GM12878 (cell line): ENCODE data around the gene AMPH. TPM values are rescaled to one million over a fixed set of nuclear protein-coding genes. Genes with fewer than 3 reads are reported as not detected.

Source experiments
- ATAC-seq: fragments of 200-7000 bp; cut with Tn5 transposase; 3 replicates; pipeline ENCODE4 v1.9.1; 2020; ENCODE audit warnings: mild to moderate bottlenecking, moderate library complexity
- BruUV-seq: library from RNA; stranded (reverse); fragments of 400-500 nt; replicated peaks from 2 replicates; lab custom pipeline; 2021; lab: Mats Ljungman, UMichigan
- CTCF ChIA-PET: fragments of 300-600 bp; sonication (Branson Sonifier 250); formaldehyde crosslinking; extraction: SDS; loops from one replicate; lab custom pipeline; 2021; ENCODE audit warnings: inconsistent platforms; lab: Yijun Ruan, JAX
- POLR2A ChIA-PET: fragments of 350-600 bp; formaldehyde crosslinking; extraction: SDS; loops from one replicate; lab custom pipeline; 2021; ENCODE audit warnings: inconsistent platforms; lab: Charles Lee
- RAD21 ChIA-PET: fragments of 300-600 bp; sonication (Branson Sonifier 250); formaldehyde crosslinking; loops from one replicate; lab custom pipeline; 2023; ENCODE audit warnings: antibody characterized with exemption; ENCODE audit not compliant: unreplicated experiment; lab: Charles Lee
- SMC1A ChIA-PET: fragments of 300-600 bp; sonication (Branson Sonifier 250); formaldehyde crosslinking; loops from one replicate; lab custom pipeline; 2023; ENCODE audit not compliant: unreplicated experiment, uncharacterized antibody; lab: Charles Lee
- DNase-seq: peaks from one replicate; pipeline ENCODE4 v3.0.0-alpha.2; 2011; ENCODE audit warnings: low read depth, low spot score
- FAIRE-seq: peaks from 3 replicates; lab custom pipeline; 2011; peaks lifted over from hg19 to GRCh38; lab: Jason Lieb, UNC
- H2AFZ ChIP-seq: 2 replicates; pipeline ENCODE4 v1.6.0; 2011; ENCODE audit warnings: low read depth, low read length, control low read depth; ENCODE audit not compliant: control insufficient read depth
- H3K27ac ChIP-seq: 2 replicates; pipeline ENCODE4 v1.5.1; 2011; ENCODE audit warnings: control low read depth; ENCODE audit not compliant: control insufficient read depth, insufficient read depth
- H3K27me3 ChIP-seq, 2 experiments: replicated peaks in 1 of 2; 2 replicates each; pipeline versions ENCODE4 v1.6.0 to v1.6.1; 2011; ENCODE audit warnings: low read length in 1 of 2; ENCODE audit not compliant: control insufficient read depth in 2 of 2, insufficient read depth in 2 of 2
- H3K36me3 ChIP-seq, 2 experiments: 2 replicates each; pipeline ENCODE4 v1.5.1; 2011; ENCODE audit warnings: low read length in 1 of 2; ENCODE audit not compliant: control insufficient read depth in 2 of 2, insufficient read depth in 2 of 2
- H3K4me1 ChIP-seq: 2 replicates; pipeline ENCODE4 v1.6.1; 2011; ENCODE audit warnings: mild to moderate bottlenecking, low read length, moderate library complexity, mixed read lengths; ENCODE audit not compliant: control insufficient read depth, insufficient read depth
- H3K4me2 ChIP-seq: 2 replicates; pipeline ENCODE4 v1.6.0; 2011; ENCODE audit warnings: control low read depth; ENCODE audit not compliant: control insufficient read depth, insufficient read depth
- H3K4me3 ChIP-seq: fragments of 200-600 bp; sonication (generic); 2 replicates; pipeline ENCODE4 v1.5.1; 2016
- H3K79me2 ChIP-seq: 2 replicates; pipeline ENCODE4 v1.6.0; 2011; ENCODE audit warnings: low read length; ENCODE audit not compliant: control insufficient read depth, insufficient read depth
- H3K9ac ChIP-seq: 2 replicates; pipeline ENCODE4 v1.8.0; 2011; ENCODE audit warnings: low read length, control low read depth, mixed read lengths; ENCODE audit not compliant: control insufficient read depth, insufficient read depth
- H3K9me3 ChIP-seq: replicated peaks from 3 replicates; pipeline ENCODE4 v1.5.1; 2011; ENCODE audit warnings: mild to moderate bottlenecking, low read length; ENCODE audit not compliant: control insufficient read depth, insufficient read depth
- H4K20me1 ChIP-seq: 2 replicates; pipeline ENCODE4 v1.6.0; 2011; ENCODE audit not compliant: control insufficient read depth, insufficient read depth
- CBFB ChIP-seq: IDR thresholded peaks from 2 replicates; pipeline ENCODE4 v1.6.1; 2016; ENCODE audit warnings: antibody characterized with exemption, low read depth
- EP300 ChIP-seq, 2 experiments: fragments of 150-350 bp in 1 of 2; IDR thresholded peaks; 2 replicates each; pipeline ENCODE4 v1.6.1; 2011 to 2012; ENCODE audit warnings: low read depth in 2 of 2, low read length in 2 of 2, borderline replicate concordance in 1 of 2, improper control_type of control experiment in 1 of 2, inconsistent platforms in 1 of 2; ENCODE audit not compliant: control insufficient read depth in 1 of 2
- IRF5 ChIP-seq: fragments of 450-650 bp; IDR thresholded peaks from 2 replicates; pipeline ENCODE4 v1.6.1; 2017; ENCODE audit warnings: borderline replicate concordance
- MYB ChIP-seq: fragments of 150-350 bp; IDR thresholded peaks from 2 replicates; pipeline ENCODE4 v1.6.1; 2014; ENCODE audit warnings: mild to moderate bottlenecking, low read depth, low read length, borderline replicate concordance
- NR2C2 ChIP-seq: IDR thresholded peaks from 2 replicates; pipeline ENCODE4 v1.6.1; 2011; ENCODE audit warnings: borderline replicate concordance, low read depth; ENCODE audit not compliant: control insufficient read depth, insufficient read length
- RAD51 ChIP-seq: fragments of 450-650 bp; IDR thresholded peaks from 2 replicates; pipeline ENCODE4 v1.6.1; 2016; ENCODE audit warnings: moderate library complexity, mild to moderate bottlenecking, inconsistent platforms
- RELA ChIP-seq: fragments of 450-650 bp; IDR thresholded peaks from 2 replicates; pipeline ENCODE4 v1.8.0; 2014; ENCODE audit warnings: borderline replicate concordance; ENCODE audit not compliant: partially characterized antibody
- SUPT20H ChIP-seq: IDR thresholded peaks from 2 replicates; pipeline ENCODE4 v1.6.1; 2011; ENCODE audit warnings: low read depth, mild to moderate bottlenecking, low read length, moderate library complexity, borderline replicate concordance; ENCODE audit not compliant: control insufficient read depth
- TCF3 ChIP-seq: IDR thresholded peaks from 2 replicates; pipeline ENCODE4 v1.6.1; 2012; ENCODE audit warnings: low read depth, mild to moderate bottlenecking, low read length, borderline replicate concordance; ENCODE audit not compliant: insufficient read depth
- TCF7 ChIP-seq: IDR thresholded peaks from 2 replicates; pipeline ENCODE4 v1.6.1; 2014; ENCODE audit warnings: antibody characterized with exemption, borderline replicate concordance
- ZNF622 ChIP-seq: fragments of 450-650 bp; IDR thresholded peaks from 2 replicates; pipeline ENCODE4 v1.6.1; 2017; ENCODE audit warnings: mild to moderate bottlenecking, inconsistent platforms
- WGBS: methylation state at CpG from one replicate; pipeline ENCODE4 v1.1.6; 2016; ENCODE audit warnings: low lambda C conversion rate; ENCODE audit not compliant: insufficient replicate concordance, insufficient coverage; ENCODE audit errors: missing lambda C conversion rate; 5-methylcytosine and 5-hydroxymethylcytosine counted together
- in situ Hi-C: fragments of 300-500 bp; cut with MboI; formaldehyde crosslinking; loops from 9 replicates; pipeline ENCODE4 v1.14.3; 2018; ENCODE audit warnings: mixed read lengths
- intact Hi-C: fragments of 100-400 bp; cut with micrococcal nuclease; formaldehyde crosslinking; loops from one replicate; pipeline ENCODE4 v1.14.2; 2022; ENCODE audit not compliant: unreplicated experiment
- polyA plus RNA-seq, 11 experiments: library from polyadenylated mRNA; depleted of rRNA in 4 of 11; unstranded in 6 of 11; stranded (reverse) in 5 of 11; fragments of >200 nt; fragmentation: Nextera tagmentation in 4 of 11; fragmentation: Illumina TruSeq in 1 of 11; extraction: Ambion mirVana in 4 of 11; extraction: Trizol in 1 of 11; gene quantifications; 1 replicate in 1 of 11; 2 replicates in 10 of 11; pipeline versions ENCODE4 v1.2.1 to v1.2.3, GENCODE V29; 2011 to 2016; ENCODE audit warnings: inconsistent platforms in 2 of 11, missing spikeins in 2 of 11, low read depth in 1 of 11
- total RNA-seq, 4 experiments: library from RNA; depleted of rRNA in 3 of 4; stranded (reverse); fragments of >200 nt in 3 of 4; fragmentation: Illumina TruSeq in 1 of 4; extraction: Trizol in 1 of 4; gene quantifications; 2 replicates each; pipeline versions ENCODE4 v1.2.1 to v1.2.3, GENCODE V29; 2013 to 2021

The AMPH gene
- total and polyA plus RNA-seq, 10 of the 15 experiments (the other 5 are each of a cell fraction or from before 2014, with no cell fraction given), result 0.03 to 0.24 (median 0.08) TPM; not detected in 2

- TF ChIP-seq IRF5, result no peak
- no peak for TF ChIP-seq TCF3
- TF ChIP-seq NR2C2, result no peak
- no peak for TF ChIP-seq MYB
- TF ChIP-seq ZNF622, result no peak
- TF ChIP-seq SUPT20H, result no peak
- no peak for TF ChIP-seq RAD51
- no peak for TF ChIP-seq EP300 (IDR thresholded peaks at IDR 0.05; ENCODE audit: borderline replicate concordance in 1 of 2, control insufficient read depth in 1 of 2, low read depth in 2 of 2, low read length in 2 of 2)
Measured at GRCh38 chr7:38541440-38541839, 89.7 kb downstream of the AMPH start (continued).

- Histone ChIP-seq H3K27ac (no peak overlapping the region), H3K36me3 (no peaks in the 10 kb centered on the region), H3K79me2 (no peaks in the 10 kb centered on the region), H3K27me3 (no peaks in the 10 kb centered on the region), H3K4me2 (no peak overlapping the region), H3K9ac (no peak overlapping the region), H3K4me1 (no peaks in the 10 kb centered on the region), H4K20me1 (no peaks in the 10 kb centered on the region), H2AFZ (no peak overlapping the region), H3K9me3 (no peaks in the 10 kb centered on the region), H3K4me3 (no peak overlapping the region)
- intact Hi-C loops, result no loop called here
- TF ChIP-seq CBFB (no peak), TCF7 (no peak), RELA (no peak)
- no peak for ATAC-seq
- ChIA-PET POLR2A (no interaction called here), CTCF (no interaction called here), RAD21 (no interaction called here), SMC1A (no interaction called here)
- 2% methylated on average over 2 of the region's 2 CpGs for WGBS
- BruUV-seq, result no TSS peak
- in situ Hi-C loops, result no loop called here
- no peak for FAIRE-seq
- DNase-seq, result no peak
Measured at GRCh38 chr7:38539477-38540081, 91.6 kb downstream of the AMPH start.
